PC-3 (cell line): ENCODE measurements around the gene DCANP1. TPM values are rescaled to one million over a fixed set of nuclear protein-coding genes. Genes with fewer than 3 reads are reported as not detected.

Experiments used
- ATAC-seq: fragments of 200-7000 bp; cut with Tn5 transposase; 2 replicates; pipeline ENCODE4 v1.9.1; 2020; ENCODE audit warnings: mild to moderate bottlenecking, moderate library complexity
- BruUV-seq: library from RNA; stranded (reverse); fragments of 400-500 nt; replicated peaks from 2 replicates; lab custom pipeline; 2021; lab: Mats Ljungman, UMichigan
- CTCF ChIA-PET: fragments of 300-600 bp; sonication (Branson Sonifier 250); formaldehyde crosslinking; loops from one replicate; lab custom pipeline; 2022; ENCODE audit warnings: antibody characterized with exemption; lab: Charles Lee
- POLR2A ChIA-PET: fragments of 300-600 bp; sonication (Branson Sonifier 250); formaldehyde crosslinking; loops from one replicate; lab custom pipeline; 2022; ENCODE audit warnings: antibody characterized with exemption; ENCODE audit not compliant: unreplicated experiment; lab: Charles Lee
- DNase-seq: peaks from one replicate; pipeline ENCODE4 v3.0.0-alpha.2; 2015
- H2AFZ ChIP-seq: fragments of 300-600 bp; sonication (generic); 2 replicates; pipeline ENCODE4 v1.6.0; 2016; ENCODE audit warnings: antibody characterized with exemption, low read length
- H3F3A ChIP-seq: fragments of 300-600 bp; sonication (generic); one replicate; pipeline ENCODE4 v1.6.0; 2017; ENCODE audit warnings: antibody characterized with exemption, low read length, control low read depth, mild to moderate bottlenecking; ENCODE audit not compliant: unreplicated experiment
- H3K27ac ChIP-seq: fragments of 300-600 bp; sonication (generic); 2 replicates; pipeline ENCODE4 v1.5.1; 2016; ENCODE audit warnings: mild to moderate bottlenecking, low read length
- H3K27me3 ChIP-seq: fragments of 300-600 bp; sonication (generic); 2 replicates; pipeline ENCODE4 v1.6.1; 2016; ENCODE audit warnings: low read length, mixed read lengths
- H3K36me3 ChIP-seq: fragments of 300-600 bp; sonication (generic); 2 replicates; pipeline ENCODE4 v1.6.1; 2016; ENCODE audit warnings: low read depth, mixed run types, low read length, mixed read lengths
- H3K4me1 ChIP-seq: fragments of 300-600 bp; sonication (generic); 2 replicates; pipeline ENCODE4 v1.5.1; 2016; ENCODE audit warnings: low read length; ENCODE audit not compliant: insufficient read depth
- H3K4me2 ChIP-seq: fragments of 300-600 bp; sonication (generic); 2 replicates; pipeline ENCODE4 v1.6.0; 2016; ENCODE audit warnings: low read length
- H3K4me3 ChIP-seq: fragments of 300-600 bp; sonication (generic); 2 replicates; pipeline ENCODE4 v1.5.1; 2016; ENCODE audit warnings: mild to moderate bottlenecking, low read length, mixed read lengths
- H3K79me2 ChIP-seq: fragments of 300-600 bp; sonication (generic); 2 replicates; pipeline ENCODE4 v1.6.1; 2017; ENCODE audit warnings: low read length, mixed read lengths
- H3K9ac ChIP-seq: fragments of 300-600 bp; sonication (generic); 2 replicates; pipeline ENCODE4 v1.6.0; 2016; ENCODE audit warnings: mild to moderate bottlenecking, low read length
- H3K9me2 ChIP-seq: fragments of 300-600 bp; sonication (generic); replicated peaks from 2 replicates; pipeline ENCODE4 v1.6.1; 2016; ENCODE audit warnings: mixed run types, low read length, mixed read lengths
- H3K9me3 ChIP-seq: fragments of 300-600 bp; sonication (generic); 2 replicates; pipeline ENCODE4 v1.6.1; 2016; ENCODE audit warnings: low read length, mixed read lengths
- H4K20me1 ChIP-seq: fragments of 300-600 bp; sonication (generic); 2 replicates; pipeline ENCODE4 v1.6.1; 2016; ENCODE audit warnings: low read length, mixed read lengths
- EZH2 ChIP-seq: fragments of 300-600 bp; sonication (generic); IDR thresholded peaks from one replicate; pipeline ENCODE4 v1.6.1; 2017; ENCODE audit warnings: antibody characterized with exemption, mild to moderate bottlenecking, low read length; ENCODE audit not compliant: unreplicated experiment
- EZH2phosphoT487 ChIP-seq: fragments of 300-600 bp; sonication (generic); IDR thresholded peaks from 2 replicates; pipeline ENCODE4 v1.6.1; 2018; ENCODE audit warnings: mild to moderate bottlenecking, antibody characterized with exemption, low read length, borderline replicate concordance
- intact Hi-C: fragments of 100-400 bp; cut with micrococcal nuclease; formaldehyde crosslinking; loops from 2 replicates; pipeline ENCODE4 v1.9.0; 2023
- total RNA-seq: library from RNA; depleted of rRNA; stranded (reverse); fragments of >200 nt; gene quantifications from 2 replicates; pipeline ENCODE4 v1.2.3, GENCODE V29; 2014
- TF ChIP-seq, protein P1 (sequence below): fragments of 300-600 bp; sonication (generic); conservative IDR thresholded peaks from 2 replicates; pipeline ENCODE4 v1.5.1; 2017; ENCODE audit warnings: antibody characterized with exemption, low read depth, mild to moderate bottlenecking, low read length

The DCANP1 gene
- total RNA-seq, 1 experiment from 2014 or later = not detected

GRCh38 chr5:135448791-135449507, 1.8 kb upstream of the DCANP1 start:
- Histone ChIP-seq H2AFZ (no peak overlapping the region), H3K4me2 (no peak overlapping the region), H3K79me2 (no peaks in the 10 kb centered on the region), H3K9me2 (no peaks in the 10 kb centered on the region), H3K9me3 (no peaks in the 10 kb centered on the region), H4K20me1 (no peaks in the 10 kb centered on the region), H3K9ac (no peak overlapping the region), H3K4me1 (no peaks in the 10 kb centered on the region), H3K27me3 (no peaks in the 10 kb centered on the region), H3F3A (no peaks in the 10 kb centered on the region), H3K4me3 (no peak overlapping the region), H3K36me3 (no peaks in the 10 kb centered on the region), H3K27ac (no peak overlapping the region)
- intact Hi-C loops = no loop called here
- TF ChIP-seq, protein P1, sequence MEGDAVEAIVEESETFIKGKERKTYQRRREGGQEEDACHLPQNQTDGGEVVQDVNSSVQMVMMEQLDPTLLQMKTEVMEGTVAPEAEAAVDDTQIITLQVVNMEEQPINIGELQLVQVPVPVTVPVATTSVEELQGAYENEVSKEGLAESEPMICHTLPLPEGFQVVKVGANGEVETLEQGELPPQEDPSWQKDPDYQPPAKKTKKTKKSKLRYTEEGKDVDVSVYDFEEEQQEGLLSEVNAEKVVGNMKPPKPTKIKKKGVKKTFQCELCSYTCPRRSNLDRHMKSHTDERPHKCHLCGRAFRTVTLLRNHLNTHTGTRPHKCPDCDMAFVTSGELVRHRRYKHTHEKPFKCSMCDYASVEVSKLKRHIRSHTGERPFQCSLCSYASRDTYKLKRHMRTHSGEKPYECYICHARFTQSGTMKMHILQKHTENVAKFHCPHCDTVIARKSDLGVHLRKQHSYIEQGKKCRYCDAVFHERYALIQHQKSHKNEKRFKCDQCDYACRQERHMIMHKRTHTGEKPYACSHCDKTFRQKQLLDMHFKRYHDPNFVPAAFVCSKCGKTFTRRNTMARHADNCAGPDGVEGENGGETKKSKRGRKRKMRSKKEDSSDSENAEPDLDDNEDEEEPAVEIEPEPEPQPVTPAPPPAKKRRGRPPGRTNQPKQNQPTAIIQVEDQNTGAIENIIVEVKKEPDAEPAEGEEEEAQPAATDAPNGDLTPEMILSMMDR = no peak
- no peak for TF ChIP-seq EZH2phosphoT487
- no peak for TF ChIP-seq EZH2
- BruUV-seq = no TSS peak
- ATAC-seq (no peak), DNase-seq (no peak)
- ChIA-PET CTCF (no interaction called here), POLR2A (interaction anchor here (0.5 kb wide), 1 partner anchor 111 kb away, joined by 4 read pairs; no protein-coding TSS in a partner anchor)

GRCh38 chr5:135448071-135448739, 1.1 kb upstream of the DCANP1 start:
- CTCF ChIA-PET = no interaction called here
- H3K9ac ChIP-seq = no peak overlapping the region
- no peak overlapping the region for H2AFZ ChIP-seq
- H3K9me3 ChIP-seq = no peaks in the 10 kb centered on the region
- TF ChIP-seq, protein P1 = no peak
- no peak for TF ChIP-seq EZH2
- H3K27me3 ChIP-seq = no peaks in the 10 kb centered on the region
- intact Hi-C loops = no loop called here
- H3K4me2 ChIP-seq = no peak overlapping the region
- BruUV-seq = no TSS peak
- H3F3A ChIP-seq = no peaks in the 10 kb centered on the region
- H3K9me2 ChIP-seq = no peaks in the 10 kb centered on the region
- POLR2A ChIA-PET = interaction anchor here (0.5 kb wide), 1 partner anchor 111 kb away, joined by 4 read pairs; no protein-coding TSS in a partner anchor
- DNase-seq (no peak), ATAC-seq (no peak)
- H3K4me1 ChIP-seq = no peaks in the 10 kb centered on the region
- H4K20me1 ChIP-seq = no peaks in the 10 kb centered on the region
- H3K79me2 ChIP-seq = no peaks in the 10 kb centered on the region
- H3K27ac ChIP-seq = no peak overlapping the region
- H3K36me3 ChIP-seq = no peaks in the 10 kb centered on the region
- H3K4me3 ChIP-seq = no peak overlapping the region

DNA sequence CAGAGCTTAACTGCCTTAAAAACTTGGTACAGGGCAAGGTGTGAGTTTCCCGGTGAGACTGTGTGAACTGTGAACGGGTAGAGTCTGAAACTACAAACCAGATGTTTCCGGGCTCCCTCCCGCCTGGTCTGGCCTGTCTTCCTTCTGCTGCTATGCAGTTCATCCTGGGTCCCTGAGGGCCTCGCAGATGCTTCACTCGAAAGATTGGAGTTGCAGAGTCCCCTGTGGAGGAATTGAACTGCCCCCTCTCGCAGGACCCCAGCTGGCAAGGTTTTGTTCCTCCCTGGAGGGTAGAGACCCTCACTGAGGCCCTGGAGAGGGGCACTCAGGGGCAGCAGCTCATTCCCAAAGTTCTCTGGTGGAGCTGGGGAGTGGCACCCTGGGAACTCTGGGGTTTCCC, 533 bp downstream of the DCANP1 start:
- Histone ChIP-seq H3K27me3 (no peaks in the 10 kb centered on the region), H3K9me3 (no peaks in the 10 kb centered on the region), H4K20me1 (no peaks in the 10 kb centered on the region), H3K9ac (no peak overlapping the region), H3K4me3 (no peak overlapping the region), H2AFZ (no peak overlapping the region), H3K4me2 (no peak overlapping the region), H3K36me3 (no peaks in the 10 kb centered on the region), H3K4me1 (no peaks in the 10 kb centered on the region), H3K79me2 (no peaks in the 10 kb centered on the region), H3K27ac (no peak overlapping the region), H3F3A (no peaks in the 10 kb centered on the region), H3K9me2 (no peaks in the 10 kb centered on the region)
- ATAC-seq = no peak
- no TSS peak for BruUV-seq
- POLR2A ChIA-PET = no interaction called here
- intact Hi-C loops = no loop called here
- CTCF ChIA-PET = no interaction called here
- DNase-seq = no peak
- TF ChIP-seq, protein P1 = no peak
